ENCODE data around the gene IL3RA.

Gene IL3RA

DNA sequence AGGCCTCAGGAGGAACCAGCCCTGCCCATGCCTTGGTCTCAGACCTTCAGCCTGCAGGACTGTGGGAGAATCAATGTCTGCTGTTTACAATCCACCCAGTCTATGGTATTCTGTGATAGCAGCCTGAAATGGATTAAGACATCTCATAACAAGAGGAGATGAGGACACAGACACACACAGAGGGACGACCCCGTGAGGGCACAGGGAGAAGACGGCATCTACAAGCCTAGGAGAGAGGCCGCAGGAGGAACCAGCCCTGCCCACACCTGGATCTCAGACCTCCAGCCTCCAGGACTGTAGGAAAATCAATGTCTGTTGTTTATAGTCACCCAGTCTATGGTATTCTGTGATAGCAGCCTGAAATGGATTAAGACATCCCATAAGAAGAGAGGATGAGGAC lies 52.1 kb downstream of the IL3RA start:
- no peak for DNase-seq (ENCODE audit: low spot score)
- TF ChIP-seq, protein P1, sequence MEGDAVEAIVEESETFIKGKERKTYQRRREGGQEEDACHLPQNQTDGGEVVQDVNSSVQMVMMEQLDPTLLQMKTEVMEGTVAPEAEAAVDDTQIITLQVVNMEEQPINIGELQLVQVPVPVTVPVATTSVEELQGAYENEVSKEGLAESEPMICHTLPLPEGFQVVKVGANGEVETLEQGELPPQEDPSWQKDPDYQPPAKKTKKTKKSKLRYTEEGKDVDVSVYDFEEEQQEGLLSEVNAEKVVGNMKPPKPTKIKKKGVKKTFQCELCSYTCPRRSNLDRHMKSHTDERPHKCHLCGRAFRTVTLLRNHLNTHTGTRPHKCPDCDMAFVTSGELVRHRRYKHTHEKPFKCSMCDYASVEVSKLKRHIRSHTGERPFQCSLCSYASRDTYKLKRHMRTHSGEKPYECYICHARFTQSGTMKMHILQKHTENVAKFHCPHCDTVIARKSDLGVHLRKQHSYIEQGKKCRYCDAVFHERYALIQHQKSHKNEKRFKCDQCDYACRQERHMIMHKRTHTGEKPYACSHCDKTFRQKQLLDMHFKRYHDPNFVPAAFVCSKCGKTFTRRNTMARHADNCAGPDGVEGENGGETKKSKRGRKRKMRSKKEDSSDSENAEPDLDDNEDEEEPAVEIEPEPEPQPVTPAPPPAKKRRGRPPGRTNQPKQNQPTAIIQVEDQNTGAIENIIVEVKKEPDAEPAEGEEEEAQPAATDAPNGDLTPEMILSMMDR (IDR thresholded peaks at IDR 0.05; ENCODE audit: extremely low read depth, missing control alignments) = no peak

DNA sequence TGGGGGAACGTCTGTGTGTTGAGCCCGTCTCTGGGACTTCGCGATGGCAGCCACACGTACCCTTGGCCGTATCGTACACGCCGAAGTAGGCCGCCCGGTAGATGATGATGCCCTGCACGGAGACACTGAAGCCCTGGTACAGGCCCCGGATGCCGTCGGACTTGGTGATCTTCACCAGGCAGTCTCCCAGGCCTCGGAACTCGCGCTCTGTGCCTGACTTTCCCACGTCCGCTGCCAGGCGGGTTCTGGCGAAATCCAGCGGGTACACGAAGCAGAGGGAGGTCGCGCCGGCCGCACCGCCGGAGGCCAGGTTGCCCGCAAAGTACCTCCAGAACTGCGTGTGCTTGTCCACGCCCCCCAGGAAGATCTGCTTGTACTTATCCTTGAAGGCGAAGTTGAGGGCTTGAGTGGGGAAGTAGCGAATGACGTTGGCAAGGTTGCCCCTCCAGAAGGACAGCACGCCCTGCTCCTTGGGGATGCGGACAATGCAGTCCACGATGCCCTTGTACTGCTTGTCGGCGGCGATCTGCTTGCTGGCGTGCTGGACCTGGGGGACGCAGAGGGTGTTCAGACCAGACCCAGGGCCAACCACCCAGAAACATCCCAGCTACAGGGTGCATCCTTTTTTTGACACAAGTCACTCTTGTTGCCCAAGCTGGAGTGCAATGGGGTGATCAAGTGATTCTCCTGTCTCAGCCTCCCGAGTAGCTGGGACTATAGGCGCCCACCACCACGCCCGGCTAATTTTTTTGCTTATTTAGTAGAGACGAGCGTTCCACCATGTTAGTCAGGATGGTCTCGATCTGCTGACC lies 52.8 kb downstream of the IL3RA start:
- TF ChIP-seq, protein P1 (IDR thresholded peaks at IDR 0.05; ENCODE audit: extremely low read depth, missing control alignments) = no peak
- no peak for DNase-seq (ENCODE audit: low spot score)

DNA sequence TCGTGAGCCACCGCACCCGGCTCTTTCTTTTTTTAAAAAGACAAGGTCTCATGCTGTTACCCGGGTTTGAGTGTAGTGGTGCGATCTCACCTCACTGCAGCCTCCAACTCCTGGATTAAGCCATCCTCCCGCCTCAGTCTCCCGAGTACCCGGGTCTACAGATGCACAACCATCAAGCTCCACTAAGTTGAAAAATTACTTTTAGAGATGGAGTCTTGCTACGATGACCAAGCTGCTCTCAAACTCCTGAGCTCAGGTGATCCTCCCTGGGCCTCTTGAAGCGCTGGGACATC lies 53.4 kb downstream of the IL3RA start:
- no peak for DNase-seq (ENCODE audit: low spot score)
- TF ChIP-seq, protein P1 (IDR thresholded peaks at IDR 0.05; ENCODE audit: extremely low read depth, missing control alignments) = no peak

- DNase-seq (ENCODE audit: low spot score) = no peak
- TF ChIP-seq, protein P1 (IDR thresholded peaks at IDR 0.05; ENCODE audit: extremely low read depth, missing control alignments) = no peak
Measured at GRCh38 chrX:1390621-1391369, 54.2 kb downstream of the IL3RA start.

- TF ChIP-seq, protein P1 (IDR thresholded peaks at IDR 0.05; ENCODE audit: extremely low read depth, missing control alignments) = no peak
- peak; percentile 97 for DNase-seq (ENCODE audit: low spot score)
Measured at GRCh38 chrX:1391370-1391706, 54.8 kb downstream of the IL3RA start.

DNA sequence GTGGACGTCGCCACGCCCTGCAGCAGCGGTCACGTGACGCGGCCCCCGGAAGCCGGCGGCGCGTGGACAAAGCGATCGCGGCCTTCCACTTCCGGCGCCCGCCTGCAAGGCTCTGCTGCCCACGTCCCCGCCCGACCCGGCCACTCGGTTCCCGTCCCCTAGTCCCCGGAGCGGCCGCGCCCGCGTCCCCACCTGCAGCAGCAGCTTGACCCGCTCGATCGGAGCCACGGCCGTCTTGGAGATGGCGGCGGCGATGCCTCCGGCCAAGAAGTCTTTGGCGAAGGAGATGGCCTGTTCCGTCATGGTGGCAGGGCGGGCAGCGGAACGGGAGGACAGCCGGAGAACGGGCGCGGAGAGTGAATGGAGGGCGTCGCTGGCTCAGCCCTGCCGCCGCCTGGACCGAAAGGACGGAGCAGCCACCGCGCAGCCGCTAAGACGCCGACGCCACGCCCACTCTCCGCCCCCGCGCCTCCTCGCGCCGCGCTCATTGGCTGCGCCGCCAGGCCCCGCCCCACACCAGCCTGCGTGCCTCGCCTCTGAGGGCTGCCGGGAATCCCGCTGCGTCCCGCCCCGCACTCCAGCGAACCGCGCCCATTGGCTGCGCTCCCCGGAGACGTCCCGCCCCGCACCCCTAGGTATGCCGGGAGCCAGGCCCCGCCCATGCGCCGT lies 55.3 kb downstream of the IL3RA start, which contains the start of gene SLC25A6:
Gene SLC25A6 (minus strand): TSS at position 407 of the 669 bp plus-strand sequence. CDS start 104 bp downstream, at position 303.
- DNase-seq (ENCODE audit: low spot score) = peak; percentile 100
- TF ChIP-seq, protein P1 (IDR thresholded peaks at IDR 0.05; ENCODE audit: extremely low read depth, missing control alignments) = no peak
